ENCODE measurements around the gene SLC22A5.
A peak's percentile ranks its signal among the peaks of the same experiment; 100 is the strongest.

The SLC22A5 gene

DNA sequence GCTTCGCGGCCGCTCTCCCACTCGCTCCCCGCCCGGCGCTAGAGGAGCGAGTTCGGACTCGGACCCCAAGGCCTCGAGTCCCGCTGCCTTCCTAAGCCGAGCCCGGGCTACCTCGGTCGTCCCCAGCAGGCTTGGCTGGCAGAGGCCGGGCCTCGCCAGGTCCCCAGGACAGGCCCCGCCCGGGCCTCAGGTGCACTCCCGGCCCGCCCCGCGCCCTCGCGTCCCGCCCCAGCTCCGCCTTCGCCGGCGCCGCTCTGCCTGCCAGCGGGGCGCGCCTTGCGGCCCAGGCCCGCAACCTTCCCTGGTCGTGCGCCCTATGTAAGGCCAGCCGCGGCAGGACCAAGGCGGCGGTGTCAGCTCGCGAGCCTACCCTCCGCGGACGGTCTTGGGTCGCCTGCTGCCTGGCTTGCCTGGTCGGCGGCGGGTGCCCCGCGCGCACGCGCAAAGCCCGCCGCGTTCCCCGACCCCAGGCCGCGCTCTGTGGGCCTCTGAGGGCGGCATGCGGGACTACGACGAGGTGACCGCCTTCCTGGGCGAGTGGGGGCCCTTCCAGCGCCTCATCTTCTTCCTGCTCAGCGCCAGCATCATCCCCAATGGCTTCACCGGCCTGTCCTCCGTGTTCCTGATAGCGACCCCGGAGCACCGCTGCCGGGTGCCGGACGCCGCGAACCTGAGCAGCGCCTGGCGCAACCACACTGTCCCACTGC, at the start of gene SLC22A5:
TSS of gene SLC22A5 (plus strand) at position 237 of the 707 bp plus-strand sequence. CDS start at position 500, 263 bp downstream.
- peak; percentile 41 to 76 for DNase-seq

DNA sequence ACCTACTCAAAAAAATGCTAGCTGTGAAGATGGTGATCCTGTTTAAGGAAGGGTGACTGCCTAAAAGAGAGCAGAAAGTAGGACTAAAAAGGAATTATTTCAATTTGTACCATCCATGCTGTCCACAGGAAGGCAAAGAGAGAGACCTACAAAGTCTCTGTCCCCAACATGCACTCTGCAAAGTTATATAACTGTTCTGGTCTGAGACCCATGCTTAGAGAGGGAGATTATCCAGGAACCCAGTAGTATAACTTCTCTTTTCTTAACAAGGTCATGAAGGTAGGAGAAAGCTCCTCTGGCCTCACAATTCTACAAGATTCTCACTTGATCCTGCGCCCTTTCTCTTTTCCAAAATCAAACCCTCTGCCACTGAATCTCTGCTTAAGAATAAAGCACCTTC, 49.5 kb upstream of the SLC22A5 start:
- no peak for DNase-seq

DNA sequence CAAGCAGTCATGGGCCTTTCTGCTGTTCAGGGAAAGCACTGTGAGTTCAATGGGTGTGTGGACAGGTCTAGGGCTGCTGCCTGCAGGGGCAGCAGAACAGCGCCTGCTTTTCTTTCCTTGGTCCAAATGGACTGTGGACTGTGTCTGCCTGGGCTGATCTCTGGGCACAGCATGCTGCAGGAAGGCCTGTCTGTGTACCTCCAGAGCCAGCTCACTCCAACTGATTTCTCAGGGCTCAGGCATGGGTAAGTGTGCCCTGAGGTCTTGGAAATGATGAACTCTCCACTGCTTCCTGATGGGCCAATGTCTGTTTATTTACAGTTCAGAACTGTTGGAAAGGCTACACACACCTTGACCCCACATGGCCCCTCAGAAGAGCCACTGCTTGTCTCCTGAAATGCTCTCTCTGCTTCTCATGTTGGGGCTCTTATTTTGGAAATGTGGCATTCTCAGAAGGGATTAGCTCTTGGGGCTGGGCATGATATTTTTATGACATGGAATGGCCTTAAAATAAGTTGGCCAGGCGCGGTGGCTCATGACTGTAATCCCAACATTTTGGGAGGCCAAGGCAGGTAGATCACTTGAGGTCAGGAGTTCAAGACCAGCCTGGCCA, 48.3 kb upstream of the SLC22A5 start:
- DNase-seq = no peak

DNA sequence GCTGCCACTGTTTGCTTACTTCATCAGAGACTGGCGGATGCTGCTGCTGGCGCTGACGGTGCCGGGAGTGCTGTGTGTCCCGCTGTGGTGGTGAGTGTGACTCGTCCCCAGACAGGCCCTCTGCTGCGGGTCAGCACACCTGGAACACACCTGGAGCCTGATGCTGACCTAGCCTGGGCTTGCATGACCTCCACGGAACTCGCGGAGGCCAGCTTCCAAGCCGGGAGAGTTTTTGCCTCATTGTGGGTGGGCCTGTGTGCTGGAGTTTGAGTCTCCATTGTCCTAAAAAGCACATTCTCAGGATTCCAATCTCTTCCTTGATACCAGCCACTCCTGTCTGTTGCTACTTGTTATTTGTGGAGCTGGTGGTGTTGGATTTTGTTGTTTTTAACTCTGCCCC, 47.2 kb upstream of the SLC22A5 start:
- DNase-seq = no peak

DNA sequence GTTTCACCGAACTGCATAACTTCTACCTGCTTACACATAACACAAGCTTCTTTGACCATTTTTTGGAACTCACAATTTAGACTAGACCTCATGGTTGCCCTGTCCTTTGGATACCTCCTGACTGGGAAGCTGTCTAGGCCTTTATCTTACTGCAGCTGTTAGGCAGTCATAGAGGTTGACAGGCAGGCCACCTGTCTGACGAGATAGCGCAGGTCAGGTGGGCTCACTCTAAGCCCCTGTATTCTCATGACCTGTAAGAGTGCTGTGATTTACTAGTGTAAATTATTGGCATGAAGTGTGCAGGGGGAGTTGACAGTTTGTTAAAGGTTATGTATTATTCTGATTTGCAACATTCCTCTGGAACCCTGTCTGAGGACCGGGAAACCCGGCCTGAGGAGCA, 46.3 kb upstream of the SLC22A5 start:
- DNase-seq = no peak

DNA sequence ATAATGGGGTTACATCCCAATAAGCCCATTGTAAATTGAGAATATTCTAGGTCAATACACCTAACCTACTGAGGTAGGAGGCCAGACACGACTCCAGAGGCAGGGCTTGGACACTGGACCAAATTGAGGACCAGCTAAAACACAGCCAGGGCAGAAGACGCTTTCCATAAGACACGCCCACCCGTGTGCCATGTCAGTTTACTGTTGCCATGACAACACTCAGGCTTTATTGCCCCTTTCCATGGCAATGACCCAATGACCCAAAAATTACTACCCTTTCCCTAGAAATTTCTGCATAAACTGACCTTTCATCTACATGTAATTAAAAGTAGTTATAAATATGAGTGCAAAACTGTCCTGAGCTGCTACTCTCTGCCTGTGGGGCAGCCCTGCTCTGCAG, 43.8 kb upstream of the SLC22A5 start:
- DNase-seq = no peak

DNA sequence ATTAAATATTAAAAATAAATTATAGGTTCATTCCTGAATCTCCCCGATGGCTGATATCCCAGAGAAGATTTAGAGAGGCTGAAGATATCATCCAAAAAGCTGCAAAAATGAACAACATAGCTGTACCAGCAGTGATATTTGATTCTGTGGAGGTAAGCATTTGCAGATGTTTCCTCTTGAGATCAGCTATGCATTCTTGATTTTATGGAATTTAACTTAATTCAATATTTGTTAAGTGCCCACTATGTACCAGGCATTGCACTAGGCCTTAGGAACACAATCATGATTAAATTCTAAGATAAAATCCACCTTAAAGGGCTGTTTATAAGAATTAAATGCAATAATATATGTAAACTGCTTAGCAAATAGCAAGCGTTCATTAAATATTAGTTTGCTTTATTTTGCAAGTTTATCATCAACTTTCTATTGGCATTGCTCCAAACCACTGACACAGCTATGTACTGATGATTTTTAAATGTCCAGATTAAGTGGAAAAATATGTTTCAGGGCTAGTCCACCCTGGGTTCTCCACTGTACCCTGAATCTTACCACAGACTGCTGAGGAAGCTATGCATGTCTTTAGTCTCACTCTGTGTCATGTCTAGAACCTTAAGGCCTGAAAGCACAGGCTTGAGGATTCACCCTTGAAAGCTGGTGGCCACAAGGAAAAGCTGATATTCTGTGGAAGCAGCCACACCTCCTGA, 42.1 kb upstream of the SLC22A5 start:
- no peak for DNase-seq

DNA sequence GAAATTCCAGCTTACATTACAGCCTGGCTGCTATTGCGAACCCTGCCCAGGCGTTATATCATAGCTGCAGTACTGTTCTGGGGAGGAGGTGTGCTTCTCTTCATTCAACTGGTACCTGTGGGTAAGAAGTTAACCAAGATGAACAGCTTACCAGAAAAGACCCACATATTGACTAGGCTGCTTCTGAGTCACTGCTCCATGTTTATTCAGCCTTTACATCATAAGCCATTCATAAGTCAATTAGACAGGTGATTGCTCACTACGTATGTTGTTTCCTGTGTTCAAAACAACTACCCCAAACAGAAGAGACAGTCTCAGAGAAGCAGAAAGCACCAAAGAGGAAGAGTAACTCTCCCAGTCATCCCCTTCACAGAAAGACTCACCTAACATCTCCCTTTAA, 34.7 kb upstream of the SLC22A5 start:
- no peak for DNase-seq

DNA sequence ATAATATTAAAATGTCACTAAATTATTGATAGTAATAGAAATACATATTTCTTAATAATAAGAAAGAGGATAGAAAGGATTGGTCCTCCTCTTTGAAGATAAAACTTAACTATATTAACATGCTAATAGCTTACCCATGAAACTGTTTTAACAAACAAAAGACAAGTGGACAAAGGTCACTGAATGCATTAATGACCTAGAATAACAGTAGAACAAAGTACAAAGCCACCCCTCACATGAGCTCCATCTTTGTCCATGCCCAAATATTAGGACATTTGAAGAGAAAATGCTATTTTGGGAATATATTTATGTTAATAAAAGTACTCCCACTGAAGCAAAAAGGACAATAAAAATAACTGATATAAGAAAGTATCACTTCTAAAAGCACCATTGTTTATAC, 34.1 kb upstream of the SLC22A5 start:
- DNase-seq = no peak

DNA sequence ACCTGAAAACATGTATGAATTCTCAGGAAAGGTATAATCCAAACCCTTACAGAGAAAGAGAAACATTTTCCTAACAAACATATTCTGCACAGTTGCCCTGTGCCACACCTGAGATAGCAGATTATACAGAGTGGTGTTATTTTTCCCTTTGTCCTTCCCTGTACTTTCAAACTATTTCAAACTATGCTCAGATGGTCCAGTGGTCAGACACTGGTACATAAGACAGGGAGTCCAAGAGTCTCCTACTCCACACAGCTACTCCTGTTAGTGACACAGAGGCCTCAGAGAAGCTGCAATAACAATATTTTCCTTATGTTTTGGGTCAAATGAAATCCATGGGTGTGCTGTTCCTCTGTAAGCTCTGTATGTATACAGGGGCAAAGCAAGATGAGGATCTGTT, 30.0 kb upstream of the SLC22A5 start:
- no peak for DNase-seq

DNA sequence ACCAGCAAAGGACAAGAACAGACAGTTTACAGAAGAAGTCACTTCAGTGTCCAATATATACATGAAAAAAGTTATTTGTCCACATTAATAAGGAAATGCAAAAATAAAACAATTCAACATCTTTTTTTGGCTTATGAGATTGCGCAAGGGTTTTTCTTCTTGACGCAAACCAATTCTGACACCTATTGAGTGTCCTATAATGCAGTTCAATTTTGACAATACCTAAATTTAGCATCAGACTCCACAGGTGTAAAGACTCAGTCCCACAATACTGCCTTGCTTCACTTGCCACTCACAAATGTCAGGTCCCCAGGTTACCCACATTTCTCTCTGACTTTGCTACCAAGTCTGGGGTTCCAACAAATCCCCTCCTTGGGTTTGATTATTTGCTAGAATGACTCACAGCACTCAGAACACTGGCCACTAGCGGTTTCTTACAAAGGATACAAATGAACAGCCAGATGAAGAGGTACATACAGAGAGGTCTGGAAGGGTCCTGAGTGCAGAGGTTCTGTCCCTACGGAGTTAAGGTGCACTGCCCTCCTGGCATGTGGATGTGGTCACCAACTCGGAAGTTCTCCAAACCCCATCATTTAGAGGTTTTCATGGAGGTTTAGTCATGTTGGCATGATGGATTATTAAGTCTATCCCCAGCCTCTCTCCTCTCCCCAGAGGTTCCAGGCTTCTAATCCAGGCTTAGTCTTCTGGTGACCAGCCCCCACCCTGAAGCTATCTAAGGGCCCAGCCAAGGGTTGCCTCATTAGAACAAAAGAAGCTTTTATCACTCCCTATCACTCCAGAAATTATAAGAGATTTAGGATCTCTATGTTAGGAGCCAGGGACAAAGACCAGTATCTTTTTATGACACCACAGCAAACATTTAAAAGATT, 27.0 kb upstream of the SLC22A5 start:
- no peak for DNase-seq

DNA sequence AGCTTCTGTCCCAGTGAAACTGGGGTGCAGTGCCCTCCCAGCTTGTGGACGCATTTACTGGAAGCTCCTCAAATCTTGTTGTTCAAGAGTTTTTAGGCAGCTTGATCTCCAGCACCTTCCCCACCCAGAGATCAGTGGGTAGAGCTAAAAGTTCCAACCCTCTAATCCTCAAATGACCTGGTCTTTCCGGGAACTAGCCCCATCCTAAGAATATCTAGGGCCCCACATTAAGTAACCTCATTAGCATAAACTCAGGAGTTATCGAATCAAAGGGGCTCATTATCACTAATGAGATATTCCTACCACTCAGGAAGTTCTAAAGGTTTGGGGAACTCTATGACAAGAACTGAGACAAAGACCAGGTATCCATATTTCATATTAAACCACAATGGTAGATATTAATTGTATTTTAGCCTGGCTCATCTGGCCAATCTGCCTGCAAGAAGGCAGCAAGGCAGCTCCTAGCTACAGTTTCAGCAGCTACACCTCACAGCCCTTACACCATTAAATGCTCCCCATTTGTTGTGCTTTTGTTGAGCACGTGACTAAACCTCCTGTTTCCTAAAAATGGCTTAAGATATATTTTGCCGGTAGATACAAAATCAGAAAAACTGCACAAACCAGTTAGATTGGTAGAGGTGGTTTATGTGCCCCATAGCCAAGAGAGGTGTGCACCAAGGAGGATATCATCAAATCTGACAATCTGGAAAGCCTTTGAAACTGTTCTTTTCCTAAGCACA, 24.6 kb upstream of the SLC22A5 start:
- DNase-seq = no peak

DNA sequence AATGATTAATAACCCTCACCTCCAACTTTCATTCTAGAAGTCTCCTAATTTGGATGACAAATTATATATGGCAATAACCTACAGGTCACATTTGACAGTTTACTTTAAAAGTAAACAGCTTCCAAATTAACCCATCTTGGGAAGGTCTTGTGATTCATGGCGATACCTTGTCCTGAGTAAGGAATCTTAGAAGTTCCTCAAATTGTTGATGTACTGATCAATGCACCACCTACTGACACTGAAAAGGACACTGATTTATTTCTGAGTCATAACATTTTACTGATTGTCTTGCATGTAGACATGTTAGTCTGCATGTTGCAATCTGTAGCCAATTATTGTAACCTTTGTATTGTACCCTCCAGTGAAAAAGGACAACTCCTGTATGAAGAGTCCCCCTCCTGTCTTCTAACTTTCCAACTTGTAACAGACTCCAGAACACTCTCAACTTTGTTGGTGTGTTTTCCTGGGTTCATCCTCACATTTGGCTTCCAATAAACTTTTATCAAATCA, 16.0 kb upstream of the SLC22A5 start:
- DNase-seq = no peak

DNA sequence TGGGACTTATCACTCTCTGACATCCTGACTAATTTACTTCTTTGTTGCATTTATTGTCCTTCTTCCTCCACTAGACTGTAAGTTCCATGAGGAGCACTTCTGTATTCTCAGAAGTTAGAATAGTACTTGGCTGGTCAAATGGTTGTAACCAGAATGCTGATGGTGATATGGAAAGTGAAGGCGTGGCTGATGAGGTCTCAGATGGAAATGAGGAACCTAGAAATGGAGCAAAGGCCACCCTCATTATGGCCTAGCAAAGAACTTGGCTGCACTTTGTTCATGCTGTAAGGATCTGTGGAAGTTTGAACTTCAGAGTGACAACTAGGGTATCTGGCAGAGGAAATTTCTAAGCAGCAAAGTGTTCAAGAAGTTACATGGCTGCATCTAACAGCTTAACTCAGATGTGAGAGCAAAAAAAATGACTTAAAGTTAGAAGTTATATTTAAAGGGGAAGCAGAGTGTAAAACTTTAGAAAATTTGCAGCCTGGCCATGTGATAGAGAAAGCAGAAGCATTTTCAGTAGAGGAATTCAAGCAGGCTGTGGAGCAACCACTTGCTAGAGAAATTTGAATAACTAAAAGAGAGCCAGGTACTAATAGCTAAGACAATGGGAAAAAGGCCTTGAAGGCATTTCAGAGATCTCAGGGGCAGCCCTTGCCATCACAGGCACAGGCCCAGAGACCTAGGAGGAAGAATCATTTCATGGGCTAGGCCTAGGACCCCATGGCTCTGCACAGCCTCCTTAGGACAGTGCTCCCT, 14.9 kb upstream of the SLC22A5 start:
- no peak for DNase-seq

DNA sequence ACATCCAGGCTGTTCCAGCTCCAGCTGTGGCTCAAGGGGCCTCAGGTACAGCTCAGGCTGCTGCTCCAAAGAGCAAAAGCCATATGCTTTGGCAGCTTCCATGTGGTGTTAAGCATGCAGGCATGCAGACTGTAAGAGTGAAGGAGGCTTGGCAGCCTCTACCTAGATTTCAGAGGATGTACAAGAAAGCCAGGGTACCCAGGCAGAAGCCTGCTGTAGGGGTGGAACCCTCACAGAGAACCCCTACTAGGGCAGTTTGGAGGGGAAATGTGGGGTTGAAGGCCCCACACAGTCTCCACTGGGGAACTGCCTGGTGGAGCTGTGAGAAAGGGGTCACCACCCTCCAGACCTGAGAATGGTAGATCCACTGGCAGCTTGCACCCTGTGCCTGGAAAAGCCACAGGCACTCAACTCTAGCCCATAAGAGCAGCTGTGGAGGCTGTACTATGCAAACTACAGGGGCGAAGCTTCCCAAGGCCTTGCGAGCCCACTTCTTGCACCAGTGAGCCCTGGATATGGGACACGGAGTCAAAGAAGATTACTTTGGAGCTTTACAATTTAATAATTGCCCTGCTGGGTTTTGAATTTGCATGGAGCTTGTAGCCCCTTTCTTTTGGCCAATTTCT, 14.3 kb upstream of the SLC22A5 start:
- DNase-seq = no peak

DNA sequence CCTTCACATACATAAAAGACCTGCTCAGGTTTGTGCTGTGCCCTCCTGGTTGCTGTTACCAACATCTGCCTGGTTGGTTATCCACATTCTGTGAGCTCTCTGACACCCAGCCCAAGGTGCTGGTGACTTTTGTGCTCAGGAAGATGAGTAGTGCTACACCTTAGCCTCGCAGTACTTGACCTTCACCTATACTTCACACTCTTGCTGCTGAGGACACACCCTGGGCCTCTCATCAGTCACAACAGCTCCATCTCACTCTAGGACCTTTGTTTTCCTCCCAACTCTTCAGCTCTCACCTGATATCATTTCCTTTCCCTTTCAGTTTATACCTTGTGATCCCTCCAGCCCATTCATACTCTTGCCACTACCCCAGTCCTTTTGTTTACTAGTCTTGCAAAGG, 10.7 kb upstream of the SLC22A5 start:
- no peak for DNase-seq

DNA sequence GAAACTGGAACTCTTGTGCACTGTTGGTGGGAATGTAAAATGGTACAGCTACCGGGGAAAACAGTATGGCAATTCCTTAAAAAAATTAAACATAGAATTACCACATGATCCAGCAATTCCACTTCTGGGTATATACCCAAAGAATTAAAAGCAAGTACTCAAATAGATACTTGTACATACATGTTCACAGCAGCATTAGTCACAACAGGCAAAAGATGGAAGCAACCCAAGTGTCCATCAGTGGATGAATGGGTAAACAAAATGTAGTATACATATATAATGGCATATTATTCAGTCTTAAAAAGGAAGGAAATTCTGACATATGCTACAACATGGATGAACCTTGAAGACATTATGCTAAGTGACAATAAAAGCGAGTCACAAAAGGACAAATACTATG, 7.4 kb upstream of the SLC22A5 start:
- no peak for DNase-seq

DNA sequence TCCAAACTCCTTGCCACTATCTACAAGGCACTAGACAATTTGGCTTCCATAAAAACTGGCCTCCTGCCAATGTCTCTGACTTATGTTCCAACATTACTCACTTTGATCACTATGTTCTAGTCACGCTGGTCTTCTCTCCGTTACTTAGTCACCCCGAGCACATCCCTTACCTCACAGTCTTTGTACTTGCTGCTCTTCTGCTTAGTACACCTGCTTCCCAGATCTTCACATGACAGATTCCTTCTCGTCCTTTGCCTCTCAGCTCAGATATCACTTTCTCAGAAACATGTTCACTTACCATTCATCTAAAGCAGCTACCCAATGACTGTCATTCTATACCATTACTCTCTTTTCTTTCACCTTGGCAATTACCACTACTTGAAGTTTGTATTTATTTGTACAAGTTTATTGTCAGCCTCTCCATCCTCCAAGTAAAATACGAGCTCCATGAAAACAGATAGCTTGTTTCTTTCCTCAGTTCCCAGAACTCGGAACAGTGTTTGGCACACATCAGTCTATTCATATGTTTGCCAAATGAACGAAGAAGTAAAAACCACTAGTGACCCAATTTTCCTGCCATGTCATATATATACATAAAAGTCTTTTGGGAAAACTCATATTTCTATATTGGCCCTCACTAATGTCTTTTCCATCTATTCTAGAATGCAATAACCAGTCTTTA, 5.9 kb upstream of the SLC22A5 start:
- peak in 1 of 2 experiments; percentile 43 for DNase-seq

DNA sequence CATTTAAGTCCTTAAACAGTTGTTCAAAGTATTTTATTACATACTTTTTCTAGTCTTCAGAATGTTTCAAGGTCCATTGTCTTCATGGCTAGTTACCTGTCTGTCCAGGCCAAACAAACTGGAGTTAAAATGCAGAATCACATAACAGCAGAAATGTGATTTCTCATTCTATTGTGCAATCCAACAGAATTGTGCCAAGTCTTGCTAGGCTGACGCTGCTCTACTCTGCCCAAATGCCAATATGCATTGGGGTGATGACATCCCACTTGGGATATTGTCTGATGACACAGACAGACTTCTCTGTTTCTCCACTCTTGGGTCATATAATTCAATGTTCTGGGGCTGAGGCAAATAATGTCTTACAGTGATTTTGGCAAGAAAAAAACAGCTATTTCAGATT, 5.2 kb upstream of the SLC22A5 start:
- DNase-seq = no peak

DNA sequence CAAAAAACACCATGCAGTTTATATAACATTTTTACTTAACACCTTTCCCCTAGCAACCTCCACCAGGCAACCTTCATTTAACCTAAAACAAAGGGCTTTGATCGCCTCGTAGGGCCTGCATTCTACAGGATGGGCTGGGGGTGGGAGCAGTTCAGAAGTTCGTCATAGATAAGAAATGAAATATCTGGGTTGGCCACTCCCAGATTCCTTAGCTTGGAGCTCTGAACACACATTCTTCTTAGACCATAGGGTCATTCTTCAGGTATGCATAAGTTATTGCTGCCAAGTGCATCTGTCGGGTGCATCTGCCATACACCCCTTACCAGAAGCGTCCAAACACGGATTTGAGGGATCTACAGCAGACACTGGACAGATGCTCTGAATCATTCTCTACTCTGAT, 4.3 kb upstream of the SLC22A5 start:
- peak; percentile 40 to 43 for DNase-seq

Measured in SW 1271 (cell line).